SU-DHL-6 (cell line): ENCODE data around the gene MED4.

Experiments
- H2AFZ ChIP-seq: fragments of 200-600 bp; sonication (generic); 2 replicates; pipeline ENCODE4 v1.6.1; 2014; ENCODE audit warnings: low read depth, mild to moderate bottlenecking, moderate library complexity, mixed read lengths, antibody characterized with exemption, low read length; ENCODE audit not compliant: severe bottlenecking
- H3F3A ChIP-seq: fragments of 200-600 bp; shearing (Covaris generic); 2 replicates; pipeline ENCODE4 v1.6.0; 2016; ENCODE audit warnings: antibody characterized with exemption, mild to moderate bottlenecking; ENCODE audit not compliant: insufficient read depth
- H3K27ac ChIP-seq: fragments of 200-600 bp; sonication (generic); 2 replicates; pipeline ENCODE4 v1.5.1; 2016; ENCODE audit warnings: low read depth, mild to moderate bottlenecking, low read length, moderate library complexity, mixed read lengths
- H3K27me3 ChIP-seq: fragments of 200-600 bp; sonication (generic), shearing (Covaris generic); 2 replicates; pipeline ENCODE4 v1.6.0; 2014; ENCODE audit warnings: mild to moderate bottlenecking, low read length
- H3K36me3 ChIP-seq: fragments of 200-600 bp; sonication (generic); 2 replicates; pipeline ENCODE4 v1.6.1; 2014; ENCODE audit warnings: mild to moderate bottlenecking, low read length, mixed read lengths
- H3K4me2 ChIP-seq: fragments of 300-600, 200-600 bp; shearing (Covaris generic), sonication (generic); 2 replicates; pipeline ENCODE4 v1.6.0; 2014; ENCODE audit warnings: low read length, low read depth, mild to moderate bottlenecking; ENCODE audit not compliant: poor library complexity, severe bottlenecking
- H3K4me3 ChIP-seq: fragments of 200-600 bp; sonication (generic); 2 replicates; pipeline ENCODE4 v1.5.1; 2014; ENCODE audit warnings: antibody characterized with exemption, low read length, mild to moderate bottlenecking, mixed read lengths; ENCODE audit not compliant: insufficient read depth, poor library complexity, severe bottlenecking
- H3K79me2 ChIP-seq: fragments of 200-600 bp; sonication (generic); 2 replicates; pipeline ENCODE4 v1.6.1; 2014; ENCODE audit warnings: mild to moderate bottlenecking, low read length, moderate library complexity; ENCODE audit not compliant: insufficient read depth
- H3K9ac ChIP-seq: fragments of 200-600 bp; sonication (generic); 2 replicates; pipeline ENCODE4 v1.7.0; 2014; ENCODE audit warnings: mild to moderate bottlenecking, low read length
- H3K9me2 ChIP-seq: fragments of 200-600 bp; sonication (generic); replicated peaks from 2 replicates; pipeline ENCODE4 v1.6.1; 2014; ENCODE audit warnings: low read length; ENCODE audit not compliant: insufficient read depth
- H3K9me3 ChIP-seq: fragments of 200-600 bp; sonication (generic); 2 replicates; pipeline ENCODE4 v1.6.1; 2014; ENCODE audit warnings: low read length, mixed read lengths; ENCODE audit not compliant: insufficient read depth
- H4K20me1 ChIP-seq: fragments of 200-600 bp; sonication (generic); 2 replicates; pipeline ENCODE4 v1.6.1; 2014; ENCODE audit warnings: low read depth, mild to moderate bottlenecking, antibody characterized with exemption, low read length, moderate library complexity, mixed read lengths
- EZH2phosphoT487 ChIP-seq: fragments of 200-600 bp; sonication (generic), shearing (Covaris generic); conservative IDR thresholded peaks from 2 replicates; pipeline ENCODE4 v1.6.1; 2018; ENCODE audit warnings: mild to moderate bottlenecking, antibody characterized with exemption, low read length, moderate library complexity, mixed read lengths
- TF ChIP-seq, protein P1 (sequence below): fragments of 200-600 bp; sonication (generic); IDR thresholded peaks from one replicate; pipeline ENCODE4 v1.5.1; 2017; ENCODE audit warnings: antibody characterized with exemption, mild to moderate bottlenecking, low read length, moderate library complexity; ENCODE audit not compliant: insufficient read depth, poor library complexity, severe bottlenecking

The MED4 gene

DNA sequence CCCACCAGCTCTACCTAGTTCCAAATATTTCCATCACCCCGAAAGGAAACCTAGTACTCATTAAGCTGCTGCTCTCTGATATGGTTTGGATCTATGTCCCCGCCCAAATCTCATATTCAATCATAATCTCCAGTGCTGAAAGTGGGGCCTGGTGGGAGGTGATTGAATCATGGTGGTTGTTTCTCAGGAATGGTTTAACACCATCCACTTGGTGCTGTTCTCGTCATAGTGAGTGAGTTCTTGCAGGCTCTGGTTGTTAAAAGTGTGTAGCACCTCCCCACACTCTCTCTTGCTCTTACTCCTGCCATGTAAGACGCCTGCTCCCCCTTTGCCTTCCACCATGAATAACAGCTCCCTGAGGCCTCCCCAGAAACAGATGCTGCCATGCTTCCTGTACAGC, 43.4 kb upstream of the MED4 start:
- Histone ChIP-seq H3K36me3 (no peaks in the 10 kb centered on the region), H3K4me3 (no peak overlapping the region), H3K9ac (no peak overlapping the region), H3K4me2 (no peak overlapping the region), H3K9me2 (no peaks in the 10 kb centered on the region), H2AFZ (no peak overlapping the region), H4K20me1 (no peaks in the 10 kb centered on the region), H3F3A (no peaks in the 10 kb centered on the region), H3K27me3 (no peaks in the 10 kb centered on the region), H3K9me3 (no peaks in the 10 kb centered on the region), H3K79me2 (no peaks in the 10 kb centered on the region), H3K27ac (no peak overlapping the region)
- TF ChIP-seq, protein P1, sequence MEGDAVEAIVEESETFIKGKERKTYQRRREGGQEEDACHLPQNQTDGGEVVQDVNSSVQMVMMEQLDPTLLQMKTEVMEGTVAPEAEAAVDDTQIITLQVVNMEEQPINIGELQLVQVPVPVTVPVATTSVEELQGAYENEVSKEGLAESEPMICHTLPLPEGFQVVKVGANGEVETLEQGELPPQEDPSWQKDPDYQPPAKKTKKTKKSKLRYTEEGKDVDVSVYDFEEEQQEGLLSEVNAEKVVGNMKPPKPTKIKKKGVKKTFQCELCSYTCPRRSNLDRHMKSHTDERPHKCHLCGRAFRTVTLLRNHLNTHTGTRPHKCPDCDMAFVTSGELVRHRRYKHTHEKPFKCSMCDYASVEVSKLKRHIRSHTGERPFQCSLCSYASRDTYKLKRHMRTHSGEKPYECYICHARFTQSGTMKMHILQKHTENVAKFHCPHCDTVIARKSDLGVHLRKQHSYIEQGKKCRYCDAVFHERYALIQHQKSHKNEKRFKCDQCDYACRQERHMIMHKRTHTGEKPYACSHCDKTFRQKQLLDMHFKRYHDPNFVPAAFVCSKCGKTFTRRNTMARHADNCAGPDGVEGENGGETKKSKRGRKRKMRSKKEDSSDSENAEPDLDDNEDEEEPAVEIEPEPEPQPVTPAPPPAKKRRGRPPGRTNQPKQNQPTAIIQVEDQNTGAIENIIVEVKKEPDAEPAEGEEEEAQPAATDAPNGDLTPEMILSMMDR = no peak
- TF ChIP-seq EZH2phosphoT487 = no peak

DNA sequence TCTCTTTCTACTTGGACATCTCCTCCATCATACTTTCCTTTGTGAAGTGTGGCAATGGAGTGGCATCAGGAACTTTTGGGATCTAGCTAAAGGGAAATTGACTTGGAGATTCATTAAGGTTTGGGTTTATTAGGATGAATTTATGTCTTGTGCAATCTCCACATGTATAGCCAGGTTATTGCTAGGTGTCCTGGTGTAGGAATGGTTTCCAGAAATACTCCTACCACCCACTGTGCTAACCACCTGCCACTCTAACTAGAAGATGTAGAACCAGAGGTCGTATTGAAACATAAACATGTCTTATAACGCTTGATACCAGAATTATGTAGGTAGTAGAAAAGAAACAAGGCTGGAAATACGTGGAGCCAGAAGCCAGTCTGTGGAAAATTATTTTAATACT, 38.1 kb upstream of the MED4 start:
- no peaks in the 10 kb centered on the region for H3K79me2 ChIP-seq
- TF ChIP-seq, protein P1 = no peak
- no peak for TF ChIP-seq EZH2phosphoT487
- no peak overlapping the region for H3K9ac ChIP-seq
- H2AFZ ChIP-seq = no peak overlapping the region
- H3K9me3 ChIP-seq = no peaks in the 10 kb centered on the region
- no peak overlapping the region for H3K4me2 ChIP-seq
- no peaks in the 10 kb centered on the region for H3K9me2 ChIP-seq
- no peak overlapping the region for H3K4me3 ChIP-seq
- no peak overlapping the region for H3K27ac ChIP-seq
- no peaks in the 10 kb centered on the region for H3F3A ChIP-seq
- H3K27me3 ChIP-seq = no peaks in the 10 kb centered on the region
- H3K36me3 ChIP-seq = no peaks in the 10 kb centered on the region
- H4K20me1 ChIP-seq = no peaks in the 10 kb centered on the region

DNA sequence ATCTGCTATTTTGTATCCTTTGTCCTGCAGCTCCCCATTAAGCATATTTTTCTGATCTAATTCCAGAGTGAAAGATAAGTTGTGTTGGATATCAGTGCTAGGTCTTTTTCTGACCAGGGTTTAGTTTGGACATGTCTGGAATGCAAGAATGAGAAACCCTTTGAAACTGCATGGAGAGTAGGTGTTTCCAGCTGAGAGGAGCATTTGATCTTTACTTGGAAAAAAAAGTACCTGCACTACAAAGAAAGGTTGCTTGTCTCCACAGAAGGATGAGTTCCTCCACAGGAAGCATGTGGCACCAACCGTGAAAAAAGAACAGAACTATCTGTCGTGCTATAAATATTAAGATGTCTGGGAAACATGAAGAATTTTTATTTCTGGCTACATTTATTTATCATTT, 36.6 kb upstream of the MED4 start:
- Histone ChIP-seq H3K27me3 (no peaks in the 10 kb centered on the region), H3K36me3 (no peaks in the 10 kb centered on the region), H3K9ac (no peak overlapping the region), H3K4me2 (no peak overlapping the region), H3K4me3 (no peak overlapping the region), H3K9me3 (no peaks in the 10 kb centered on the region), H3K27ac (no peak overlapping the region), H4K20me1 (no peaks in the 10 kb centered on the region), H3F3A (no peaks in the 10 kb centered on the region), H3K79me2 (no peaks in the 10 kb centered on the region), H2AFZ (no peak overlapping the region), H3K9me2 (no peaks in the 10 kb centered on the region)
- no peak for TF ChIP-seq EZH2phosphoT487
- TF ChIP-seq, protein P1 = no peak
